H1 (cell line): Measurements from ENCODE around the gene CPT1A. TPM values are rescaled to one million over a fixed set of nuclear protein-coding genes. Genes with fewer than 3 reads are reported as not detected.

Experiments used
- CHD7 ChIP-seq: fragments of 300-600 bp; sonication (generic); IDR thresholded peaks from 2 replicates; pipeline ENCODE4 v1.7.1; 2012; ENCODE audit warnings: low read length, moderate library complexity, mild to moderate bottlenecking, inconsistent platforms; ENCODE audit not compliant: insufficient replicate concordance
- MAX ChIP-seq: IDR thresholded peaks from 2 replicates; pipeline ENCODE4 v1.6.1; 2012; ENCODE audit warnings: inconsistent platforms
- RAD21 ChIP-seq, 2 experiments: IDR thresholded peaks in 1 of 2; conservative IDR thresholded peaks in 1 of 2; 2 replicates each; pipeline ENCODE4 v1.6.1; 2011; ENCODE audit warnings: low read depth in 2 of 2, low read length in 2 of 2, improper control_type of control experiment in 1 of 2, inconsistent platforms in 1 of 2, mild to moderate bottlenecking in 1 of 2, moderate library complexity in 1 of 2
- SP2 ChIP-seq: IDR thresholded peaks from 2 replicates; pipeline ENCODE4 v1.6.1; 2012; ENCODE audit warnings: mild to moderate bottlenecking, low read length, inconsistent platforms
- polyA plus RNA-seq, 7 experiments: library from polyadenylated mRNA; depleted of rRNA in 3 of 7; stranded (reverse) in 5 of 7; unstranded in 2 of 7; fragments of >200 nt in 5 of 7; fragments of 200-250 nt in 2 of 7; gene quantifications; 1 replicate in 5 of 7; 2 replicates in 1 of 7; 4 replicates in 1 of 7; pipeline versions ENCODE4 v1.2.1 to v1.2.3, GENCODE V29; 2011 to 2013; ENCODE audit warnings: missing spikeins in 2 of 7, mixed read lengths in 2 of 7
- total RNA-seq: library from RNA; stranded (reverse); fragmentation: NEBNext Ultra II Directional; extraction: Animal tissue kit (Norgen Biotek cat#: 25700); gene quantifications from 2 replicates; pipeline ENCODE4 v1.2.1, GENCODE V29; 2021

CPT1A gene
- total and polyA plus RNA-seq, 2 of the 8 experiments (the other 6 are each of a cell fraction or from before 2014, with no cell fraction given) = 2.9 to 12.2 TPM

- no peak for TF ChIP-seq CHD7
- no peak for TF ChIP-seq MAX
- no peak for TF ChIP-seq SP2
- no peak for TF ChIP-seq RAD21 (IDR thresholded peaks at IDR 0.05 in 1 of 2, conservative IDR thresholded peaks at IDR 0.05 in 1 of 2; ENCODE audit: low read depth in 2 of 2, low read length in 2 of 2)
These were observed 17.4 kb upstream of the CPT1A start (continued) for GRCh38 chr11:68859123-68859522.
